OCI-LY3 (cell line): ENCODE results near the gene NME9.

Experiments used
- H2AFZ ChIP-seq: fragments of 200-600, 300-600 bp; shearing (Covaris generic); 2 replicates; pipeline ENCODE4 v1.6.0; 2014; ENCODE audit warnings: antibody characterized with exemption, low read depth, low read length
- H3K27ac ChIP-seq: fragments of 200-600, 300-600 bp; sonication (generic); 2 replicates; pipeline ENCODE4 v1.5.1; 2014; ENCODE audit warnings: mild to moderate bottlenecking, low read length, moderate library complexity, mixed read lengths
- H3K27me3 ChIP-seq: fragments of 200-600, 300-600 bp; sonication (generic); 2 replicates; pipeline ENCODE4 v1.6.1; 2014; ENCODE audit warnings: low read depth, low read length, mixed read lengths
- H3K36me3 ChIP-seq: fragments of 200-600, 300-600 bp; sonication (generic); replicated peaks from 2 replicates; pipeline ENCODE3; 2014; ENCODE audit warnings: low read depth, low read length, mixed read lengths
- H3K4me1 ChIP-seq: fragments of 300-600, 200-600 bp; sonication (generic); 2 replicates; pipeline ENCODE4 v1.6.1; 2014; ENCODE audit warnings: low read length, mixed read lengths
- H3K4me2 ChIP-seq: fragments of 200-600, 300-600 bp; sonication (generic); 2 replicates; pipeline ENCODE4 v1.6.1; 2014; ENCODE audit warnings: low read length, mixed read lengths
- H3K4me3 ChIP-seq: fragments of 300-600, 200-600 bp; sonication (generic); 2 replicates; pipeline ENCODE4 v1.5.1; 2014; ENCODE audit warnings: antibody characterized with exemption, mild to moderate bottlenecking, low read length, moderate library complexity
- H3K79me2 ChIP-seq: fragments of 300-600, 200-600 bp; shearing (Covaris generic); 2 replicates; pipeline ENCODE4 v1.6.1; 2014; ENCODE audit warnings: mild to moderate bottlenecking, low read length, mixed read lengths
- H3K9ac ChIP-seq: fragments of 300-600, 200-600 bp; shearing (Covaris generic); 2 replicates; pipeline ENCODE4 v1.6.0; 2014; ENCODE audit warnings: mild to moderate bottlenecking, low read length, moderate library complexity
- H3K9me3 ChIP-seq: fragments of 200-600, 300-600 bp; shearing (Covaris generic); 2 replicates; pipeline ENCODE4 v1.6.1; 2014; ENCODE audit warnings: low read length, mixed read lengths; ENCODE audit not compliant: insufficient read depth
- H4K20me1 ChIP-seq: fragments of 200-600, 300-600 bp; sonication (generic); 2 replicates; pipeline ENCODE4 v1.6.1; 2016; ENCODE audit warnings: low read length, mixed read lengths; ENCODE audit not compliant: insufficient read depth
- EZH2phosphoT487 ChIP-seq: fragments of 200-600 bp; shearing (Covaris generic); IDR thresholded peaks from 2 replicates; pipeline ENCODE4 v1.6.1; 2018; ENCODE audit warnings: antibody characterized with exemption, mixed run types, low read depth
- TF ChIP-seq, protein P1 (sequence below): fragments of 200-600, 300-600 bp; sonication (generic); IDR thresholded peaks from 2 replicates; pipeline ENCODE4 v1.5.1; 2014; ENCODE audit warnings: antibody characterized with exemption, low read length, low read depth

The NME9 gene

DNA sequence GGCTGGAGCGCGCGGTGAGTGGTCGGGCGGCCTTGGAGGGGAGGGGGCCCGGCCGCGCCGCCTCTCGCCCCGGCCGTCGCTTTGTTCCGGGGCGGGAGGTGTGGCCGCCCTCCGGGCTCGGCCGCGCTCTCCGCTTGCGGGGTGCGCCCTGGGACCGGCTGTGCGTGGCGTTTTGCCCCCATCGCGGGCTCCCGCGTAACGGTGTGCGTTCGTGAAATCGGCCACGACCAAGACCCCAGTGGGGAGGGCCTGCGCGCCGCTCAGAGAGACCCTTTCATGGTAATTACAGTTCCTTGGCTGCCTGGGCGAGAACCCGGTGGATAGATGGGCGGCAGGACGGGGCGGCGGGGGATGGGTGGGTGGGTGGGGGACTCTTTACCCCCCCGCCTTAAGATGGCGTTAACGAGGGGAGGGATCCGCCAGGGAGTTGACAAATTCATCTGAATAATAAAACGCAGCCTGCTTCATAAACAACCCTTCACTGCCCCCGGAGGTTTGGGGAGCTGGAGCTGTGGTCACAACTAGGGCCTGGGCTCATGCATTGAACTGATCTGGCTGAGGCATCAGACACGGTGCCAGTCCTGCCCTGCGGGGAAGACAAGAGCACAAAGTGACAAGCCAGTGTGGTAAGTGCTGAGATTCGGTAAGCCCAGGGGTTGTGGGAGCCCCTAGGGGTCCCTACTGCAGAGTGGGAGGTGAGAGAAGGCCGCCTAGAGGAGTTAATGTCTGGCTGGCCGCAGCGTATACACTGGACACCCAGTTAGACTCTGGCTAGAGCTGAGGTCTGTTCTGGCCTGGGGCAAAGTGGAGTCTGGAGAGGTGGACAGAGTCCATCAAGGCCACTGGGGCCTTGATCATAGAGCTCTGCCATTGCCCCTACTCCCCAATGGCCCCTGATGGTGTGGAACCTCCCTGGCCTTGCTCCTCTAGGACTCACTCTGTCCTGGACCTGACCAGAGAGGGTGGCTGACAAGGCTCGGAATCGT is 19.4 kb upstream of the NME9 start:
- Histone ChIP-seq H3K27me3 (peaks cover 27% of the 10 kb centered on the region), H3K36me3 (no peaks in the 10 kb centered on the region), H3K79me2 (no peaks in the 10 kb centered on the region), H2AFZ (no peak overlapping the region), H3K9me3 (no peaks in the 10 kb centered on the region), H3K4me3 (no peak overlapping the region), H3K4me1 (no peaks in the 10 kb centered on the region), H3K9ac (no peak overlapping the region), H3K27ac (no peak overlapping the region), H4K20me1 (no peaks in the 10 kb centered on the region), H3K4me2 (no peak overlapping the region)
- TF ChIP-seq, protein P1, sequence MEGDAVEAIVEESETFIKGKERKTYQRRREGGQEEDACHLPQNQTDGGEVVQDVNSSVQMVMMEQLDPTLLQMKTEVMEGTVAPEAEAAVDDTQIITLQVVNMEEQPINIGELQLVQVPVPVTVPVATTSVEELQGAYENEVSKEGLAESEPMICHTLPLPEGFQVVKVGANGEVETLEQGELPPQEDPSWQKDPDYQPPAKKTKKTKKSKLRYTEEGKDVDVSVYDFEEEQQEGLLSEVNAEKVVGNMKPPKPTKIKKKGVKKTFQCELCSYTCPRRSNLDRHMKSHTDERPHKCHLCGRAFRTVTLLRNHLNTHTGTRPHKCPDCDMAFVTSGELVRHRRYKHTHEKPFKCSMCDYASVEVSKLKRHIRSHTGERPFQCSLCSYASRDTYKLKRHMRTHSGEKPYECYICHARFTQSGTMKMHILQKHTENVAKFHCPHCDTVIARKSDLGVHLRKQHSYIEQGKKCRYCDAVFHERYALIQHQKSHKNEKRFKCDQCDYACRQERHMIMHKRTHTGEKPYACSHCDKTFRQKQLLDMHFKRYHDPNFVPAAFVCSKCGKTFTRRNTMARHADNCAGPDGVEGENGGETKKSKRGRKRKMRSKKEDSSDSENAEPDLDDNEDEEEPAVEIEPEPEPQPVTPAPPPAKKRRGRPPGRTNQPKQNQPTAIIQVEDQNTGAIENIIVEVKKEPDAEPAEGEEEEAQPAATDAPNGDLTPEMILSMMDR = no peak
- TF ChIP-seq EZH2phosphoT487 = no peak

DNA sequence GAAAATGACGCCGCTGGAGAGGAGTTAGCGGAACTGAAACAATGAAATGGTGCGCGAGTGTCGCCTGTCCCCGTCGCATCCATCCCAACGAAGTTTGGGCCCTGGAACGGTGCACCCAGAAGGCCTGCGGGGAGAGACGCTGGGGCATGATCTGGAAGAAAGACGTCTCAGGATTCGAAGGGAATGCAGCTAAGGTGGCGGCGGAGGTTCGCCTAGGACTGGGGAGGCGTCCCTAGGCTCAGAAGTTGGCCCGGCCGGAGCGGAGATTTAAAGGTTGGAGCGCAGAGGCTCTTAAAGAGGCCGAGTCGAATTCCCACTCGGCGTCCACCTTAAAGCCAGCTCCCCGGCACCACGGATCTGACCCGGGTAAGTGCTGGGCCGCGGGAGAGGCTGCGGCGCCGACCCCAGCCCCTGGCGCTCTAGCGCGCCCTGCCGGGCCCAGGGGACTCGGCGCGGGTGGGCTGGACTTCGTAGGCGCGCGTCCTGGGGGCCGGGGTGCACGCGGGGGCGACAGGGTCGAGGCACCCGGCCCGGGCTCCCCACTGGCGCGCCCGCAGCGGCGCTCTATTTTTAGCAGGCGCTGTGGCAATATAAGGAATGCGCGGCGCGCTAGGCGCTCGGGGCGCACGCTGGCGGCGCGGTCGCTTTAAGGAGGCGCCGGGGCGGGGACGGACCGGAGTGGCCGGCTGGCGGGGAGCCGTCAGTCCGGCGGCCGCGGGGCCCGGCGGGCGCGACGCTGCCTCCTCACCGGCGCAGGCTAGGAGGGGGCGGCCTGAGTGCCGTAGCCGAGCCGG is 18.5 kb upstream of the NME9 start, which contains the start of gene MRAS:
Gene MRAS, plus strand, starts transcription at position 620 of the 794 bp plus-strand sequence. CDS start 24,305 bp downstream, outside the sequence.
- H3K79me2 ChIP-seq = no peaks in the 10 kb centered on the region
- no peak within 1 kb of the TSS for H3K4me2 ChIP-seq
- peaks cover 19% of the 10 kb centered on the region for H3K27me3 ChIP-seq
- H2AFZ ChIP-seq = no peak within 1 kb of the TSS
- H3K4me3 ChIP-seq = no peak within 1 kb of the TSS
- H3K9me3 ChIP-seq = no peaks in the 10 kb centered on the region
- H3K9ac ChIP-seq = no peak within 1 kb of the TSS
- H3K4me1 ChIP-seq = no peaks in the 10 kb centered on the region
- no peaks in the 10 kb centered on the region for H4K20me1 ChIP-seq
- H3K36me3 ChIP-seq = no peaks in the 10 kb centered on the region
- no peak within 1 kb of the TSS for H3K27ac ChIP-seq
- TF ChIP-seq, protein P1 = no peak
- TF ChIP-seq EZH2phosphoT487 = no peak

DNA sequence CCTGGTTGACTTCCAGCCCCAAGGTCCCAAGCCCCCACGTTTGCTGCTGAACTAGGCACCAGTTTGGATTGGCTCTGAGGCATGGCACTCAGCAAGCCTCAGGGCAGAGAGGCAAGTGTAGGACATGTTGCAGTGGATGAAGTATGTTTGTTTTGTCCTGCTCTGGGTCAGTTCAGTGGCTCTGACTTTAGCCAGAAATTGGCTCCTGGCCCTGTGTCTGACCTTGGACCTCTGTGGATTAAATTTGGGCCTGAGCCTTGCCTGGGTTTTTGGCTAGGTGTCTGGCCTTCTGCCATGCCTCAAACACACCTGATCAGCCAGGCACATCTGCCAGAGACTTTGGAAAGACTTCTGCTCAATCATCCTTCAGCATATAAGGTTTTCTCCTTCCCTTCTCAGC is 15.1 kb upstream of the NME9 start:
- no peaks in the 10 kb centered on the region for H3K36me3 ChIP-seq
- no peak overlapping the region for H3K9ac ChIP-seq
- H3K27me3 ChIP-seq = peaks cover 10% of the 10 kb centered on the region; the same call in 1 of the 2 replicates
- no peaks in the 10 kb centered on the region for H3K4me1 ChIP-seq
- H2AFZ ChIP-seq = no peak overlapping the region
- no peaks in the 10 kb centered on the region for H3K9me3 ChIP-seq
- no peaks in the 10 kb centered on the region for H3K79me2 ChIP-seq
- H3K27ac ChIP-seq = no peak overlapping the region
- TF ChIP-seq EZH2phosphoT487 = no peak
- TF ChIP-seq, protein P1 = no peak
- H3K4me3 ChIP-seq = no peak overlapping the region
- no peaks in the 10 kb centered on the region for H4K20me1 ChIP-seq
- H3K4me2 ChIP-seq = no peak overlapping the region

DNA sequence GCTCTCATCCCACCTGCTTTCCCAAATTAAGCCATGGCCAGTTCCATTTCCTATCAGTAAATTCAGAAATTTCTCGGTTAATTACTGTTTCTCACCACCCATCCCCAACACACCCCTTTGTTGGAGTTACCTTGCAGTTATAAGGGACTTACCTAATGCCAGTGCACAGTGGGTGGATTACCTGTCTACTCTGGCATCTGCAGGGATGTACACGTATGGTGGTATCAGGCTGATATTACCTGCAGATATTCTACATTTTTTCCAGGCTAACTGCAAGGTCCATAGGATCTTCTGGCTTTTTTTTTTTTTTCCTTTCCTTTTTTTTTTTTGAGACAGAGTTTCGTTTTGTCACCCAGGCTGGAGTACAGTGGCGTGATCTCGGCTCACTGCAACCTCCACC is 10.9 kb upstream of the NME9 start:
- TF ChIP-seq EZH2phosphoT487 = no peak
- TF ChIP-seq, protein P1 = no peak
- H3K9ac ChIP-seq = no peak overlapping the region
- no peak overlapping the region for H2AFZ ChIP-seq
- no peak overlapping the region for H3K4me2 ChIP-seq
- no peaks in the 10 kb centered on the region for H3K9me3 ChIP-seq
- H3K79me2 ChIP-seq = no peaks in the 10 kb centered on the region
- H3K4me3 ChIP-seq = no peak overlapping the region
- H3K4me1 ChIP-seq = no peaks in the 10 kb centered on the region
- peaks cover 24% of the 10 kb centered on the region for H3K27me3 ChIP-seq
- no peak overlapping the region for H3K27ac ChIP-seq
- H4K20me1 ChIP-seq = no peaks in the 10 kb centered on the region
- no peaks in the 10 kb centered on the region for H3K36me3 ChIP-seq
